T47D (cell line): ENCODE measurements around the gene NARF.
A peak's percentile ranks its signal among the peaks of the same experiment; 100 is the strongest.
"Not testable (repeated sequence)": the region's sequence is repeated elsewhere in the genome, so short reads cannot be mapped to it uniquely, and the experiment has no call there.

Experiments
- DNase-seq, 2 experiments: peaks; one replicate each; pipeline versions ENCODE4 v3.0.0 to v3.0.0-alpha.2; 2011 to 2012; ENCODE audit warnings: low read depth in 1 of 2, low spot score in 1 of 2
- JUND ChIP-seq: IDR thresholded peaks from 2 replicates; pipeline ENCODE4 v1.6.1; 2012; ENCODE audit warnings: low read depth
- in situ Hi-C: cut with HindIII; loops from 2 replicates; pipeline ENCODE4 v1.10.0; 2016; ENCODE audit warnings: low sequenced_read_pairs, low pct_unique_long_range_greater_than_20kb

Gene NARF

GRCh38 chr17:82444284-82444893 lies 14.2 kb upstream of the NARF start:
- TF ChIP-seq JUND = no peak
- no peak for DNase-seq
- in situ Hi-C loops = no loop called here

DNA sequence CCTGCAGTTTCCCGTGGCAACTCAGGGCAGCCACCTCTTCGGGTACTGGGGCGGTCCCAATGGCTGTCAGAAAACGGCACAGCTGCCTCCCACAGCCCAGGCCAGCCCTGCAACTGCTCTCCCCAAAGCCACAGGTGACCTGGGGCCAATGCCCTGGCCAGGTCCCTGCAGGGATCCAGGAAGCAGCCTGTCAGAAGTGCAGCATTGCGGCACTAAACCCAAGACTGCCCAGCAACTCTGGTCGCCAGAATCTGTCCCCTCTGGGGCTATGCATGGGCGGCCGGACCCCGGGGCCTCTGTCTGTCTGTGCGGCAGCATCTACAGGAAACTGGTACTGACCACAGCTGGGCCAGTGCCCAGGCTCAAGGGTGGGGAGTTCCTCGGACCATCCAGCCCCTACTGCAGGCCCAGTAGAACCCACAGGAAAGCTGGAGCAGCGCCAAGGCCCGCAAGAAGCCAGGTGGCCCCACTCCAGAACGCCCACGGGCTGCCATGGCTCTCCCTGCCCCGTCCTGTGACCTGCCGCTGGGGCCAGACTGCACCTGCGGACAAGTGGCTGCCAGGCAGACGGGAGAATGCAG lies 13.5 kb upstream of the NARF start:
- no peak for TF ChIP-seq JUND
- peak in 1 of 2 experiments; percentile 47 for DNase-seq
- in situ Hi-C loops = no loop called here

GRCh38 chr17:82445542-82445941 lies 13.0 kb upstream of the NARF start:
- in situ Hi-C loops = no loop called here
- TF ChIP-seq JUND = no peak
- no peak for DNase-seq

GRCh38 chr17:82446124-82446523 lies 12.4 kb upstream of the NARF start:
- no peak for TF ChIP-seq JUND
- no peak for DNase-seq
- in situ Hi-C loops = no loop called here

DNA sequence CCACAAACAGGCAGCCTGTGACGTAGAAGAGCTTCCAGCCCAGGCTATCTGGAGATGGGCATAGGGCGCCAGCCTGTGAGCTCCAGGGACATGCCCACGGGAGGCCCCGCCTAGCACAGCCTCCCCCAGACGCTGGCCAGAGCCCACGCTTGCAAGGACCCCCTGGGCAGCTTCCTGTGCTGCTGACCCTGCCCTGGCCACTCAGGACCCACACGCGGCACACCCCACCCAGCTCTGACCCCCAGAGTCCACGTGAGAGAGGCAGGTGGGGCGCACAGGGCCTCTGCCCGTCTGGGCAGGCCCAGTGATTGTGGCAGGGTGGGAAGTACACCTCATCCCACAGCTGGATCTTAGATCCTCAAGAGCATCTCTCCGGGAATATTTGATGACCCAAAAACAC lies 11.9 kb upstream of the NARF start:
- no peak for DNase-seq
- no peak for TF ChIP-seq JUND
- in situ Hi-C loops = no loop called here

GRCh38 chr17:82447876-82448275 lies 10.7 kb upstream of the NARF start:
- DNase-seq = no peak
- no peak for TF ChIP-seq JUND
- in situ Hi-C loops = no loop called here

- in situ Hi-C loops = no loop called here
- no peak for DNase-seq
- no peak for TF ChIP-seq JUND
Measured at GRCh38 chr17:82449131-82449882, 9.2 kb upstream of the NARF start.

- no peak for DNase-seq
- in situ Hi-C loops = no loop called here
- TF ChIP-seq JUND = no peak
Measured at GRCh38 chr17:82449883-82450356, 8.6 kb upstream of the NARF start.

GRCh38 chr17:82450357-82451106 lies 8.0 kb upstream of the NARF start, which contains the start of gene CYBC1:
TSS of gene CYBC1 (minus strand) at chr17:82450752. CDS start at chr17:82449254, 1,498 bp downstream.
- TF ChIP-seq JUND = no peak
- in situ Hi-C loops = no loop called here
- DNase-seq = peak; percentile 77 to 95

GRCh38 chr17:82452162-82452561 lies 6.4 kb upstream of the NARF start:
- no peak for TF ChIP-seq JUND
- in situ Hi-C loops = no loop called here
- no peak for DNase-seq

DNA sequence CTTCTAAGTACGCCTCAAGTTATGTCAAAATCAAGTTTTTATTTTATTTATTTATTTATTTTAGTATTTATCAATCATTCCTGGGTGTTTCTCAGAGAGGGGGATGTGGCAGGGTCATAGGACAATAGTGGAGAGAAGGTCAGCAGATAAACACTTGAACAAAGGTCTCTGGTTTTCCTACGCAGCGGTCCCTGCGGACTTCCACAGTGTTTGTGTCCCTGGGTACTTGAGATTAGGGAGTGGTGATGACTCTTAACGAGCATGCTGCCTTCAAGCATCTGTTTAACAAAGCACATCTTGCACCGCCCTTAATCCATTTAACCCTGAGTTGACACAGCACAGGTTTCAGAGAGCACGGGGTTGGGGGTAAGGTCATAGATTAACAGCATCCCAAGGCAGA lies 5.4 kb upstream of the NARF start:
- in situ Hi-C loops, DNase-seq: not testable (repeated sequence)

GRCh38 chr17:82453706-82454105 lies 4.8 kb upstream of the NARF start:
- in situ Hi-C loops, DNase-seq: not testable (repeated sequence)
